Endothelial cell (in vitro differentiated cells): Measurements from ENCODE around the gene P3H3. TPM values are rescaled to one million over a fixed set of nuclear protein-coding genes. Genes with fewer than 3 reads are reported as not detected.

Experiments
- DNase-seq: peaks from one replicate; pipeline ENCODE4 v3.0.0; 2021; ENCODE audit warnings: low spot score
- H3K27ac Mint-ChIP-seq: one replicate; pipeline ENCODE4 v1.8.0; 2021; ENCODE audit warnings: mixed read lengths, inconsistent platforms; ENCODE audit not compliant: unreplicated experiment
- H3K27me3 Mint-ChIP-seq: one replicate; pipeline ENCODE4 v1.8.0; 2021; ENCODE audit warnings: mild to moderate bottlenecking, moderate library complexity, mixed read lengths, inconsistent platforms; ENCODE audit not compliant: unreplicated experiment
- H3K36me3 Mint-ChIP-seq: one replicate; pipeline ENCODE4 v1.8.0; 2021; ENCODE audit warnings: mild to moderate bottlenecking, low read depth, mixed read lengths, inconsistent platforms; ENCODE audit not compliant: unreplicated experiment
- H3K4me1 Mint-ChIP-seq: one replicate; pipeline ENCODE4 v1.8.0; 2021; ENCODE audit warnings: mild to moderate bottlenecking, mixed read lengths, inconsistent platforms; ENCODE audit not compliant: unreplicated experiment
- H3K4me3 Mint-ChIP-seq: one replicate; pipeline ENCODE4 v1.8.0; 2021; ENCODE audit warnings: mild to moderate bottlenecking, mixed read lengths, inconsistent platforms; ENCODE audit not compliant: unreplicated experiment
- H3K9me3 Mint-ChIP-seq: one replicate; pipeline ENCODE4 v1.8.0; 2021; ENCODE audit warnings: mixed read lengths, inconsistent platforms; ENCODE audit not compliant: unreplicated experiment
- total RNA-seq: library from RNA; stranded (reverse); fragmentation: NEBNext Ultra II Directional; extraction: Animal tissue kit (Norgen Biotek cat#: 25700); gene quantifications from one replicate; pipeline ENCODE4 v1.2.1, GENCODE V29; 2021; ENCODE audit not compliant: unreplicated experiment
- TF ChIP-seq, protein P1 (sequence below): fragments of 200-600 bp; sonication (generic); IDR thresholded peaks from one replicate; pipeline ENCODE4 v1.5.0; 2021; ENCODE audit warnings: antibody characterized with exemption; ENCODE audit not compliant: unreplicated experiment

Gene P3H3
- total RNA-seq, 1 donor from 2014 or later: 48.8 TPM

DNA sequence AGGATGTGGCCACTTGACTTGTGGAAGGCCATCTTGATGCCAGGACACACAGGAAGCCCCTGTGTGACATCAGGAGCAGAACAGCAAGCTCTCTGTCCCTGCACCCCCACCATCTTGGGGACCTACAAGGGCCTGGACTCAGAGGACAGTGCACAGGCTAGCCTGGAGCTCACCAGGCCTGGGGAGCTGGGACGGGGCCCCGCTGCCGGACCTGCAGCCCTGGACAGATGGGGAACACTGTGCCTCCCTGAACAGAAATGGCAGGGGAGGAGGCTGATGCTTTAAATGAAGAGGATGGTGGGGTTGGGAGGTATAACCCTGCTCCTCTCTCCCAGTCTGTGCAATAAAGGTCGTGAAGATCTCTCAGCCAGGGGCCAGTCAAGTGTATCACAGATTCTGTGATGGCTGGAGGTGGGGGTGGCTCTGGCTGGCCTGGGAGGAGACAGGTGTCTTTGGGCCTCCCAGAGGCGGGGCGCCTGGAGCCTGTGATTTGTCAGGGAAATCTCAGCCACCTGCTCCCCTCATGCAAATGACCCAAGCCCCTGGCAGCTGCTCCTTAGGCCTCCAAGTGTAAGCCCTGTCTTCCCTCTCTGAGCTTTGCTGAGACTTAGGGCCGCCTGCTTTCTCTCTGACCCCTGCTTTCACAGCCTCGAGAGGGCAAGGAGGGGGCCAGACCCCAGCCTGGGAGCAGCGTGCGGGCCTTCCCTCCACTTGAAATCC is 11.4 kb downstream of the P3H3 start:
- DNase-seq: no peak
- peaks cover 28% of the 10 kb centered on the region for H3K36me3 Mint-ChIP-seq
- H3K4me1 Mint-ChIP-seq: no peaks in the 10 kb centered on the region
- TF ChIP-seq, protein P1, sequence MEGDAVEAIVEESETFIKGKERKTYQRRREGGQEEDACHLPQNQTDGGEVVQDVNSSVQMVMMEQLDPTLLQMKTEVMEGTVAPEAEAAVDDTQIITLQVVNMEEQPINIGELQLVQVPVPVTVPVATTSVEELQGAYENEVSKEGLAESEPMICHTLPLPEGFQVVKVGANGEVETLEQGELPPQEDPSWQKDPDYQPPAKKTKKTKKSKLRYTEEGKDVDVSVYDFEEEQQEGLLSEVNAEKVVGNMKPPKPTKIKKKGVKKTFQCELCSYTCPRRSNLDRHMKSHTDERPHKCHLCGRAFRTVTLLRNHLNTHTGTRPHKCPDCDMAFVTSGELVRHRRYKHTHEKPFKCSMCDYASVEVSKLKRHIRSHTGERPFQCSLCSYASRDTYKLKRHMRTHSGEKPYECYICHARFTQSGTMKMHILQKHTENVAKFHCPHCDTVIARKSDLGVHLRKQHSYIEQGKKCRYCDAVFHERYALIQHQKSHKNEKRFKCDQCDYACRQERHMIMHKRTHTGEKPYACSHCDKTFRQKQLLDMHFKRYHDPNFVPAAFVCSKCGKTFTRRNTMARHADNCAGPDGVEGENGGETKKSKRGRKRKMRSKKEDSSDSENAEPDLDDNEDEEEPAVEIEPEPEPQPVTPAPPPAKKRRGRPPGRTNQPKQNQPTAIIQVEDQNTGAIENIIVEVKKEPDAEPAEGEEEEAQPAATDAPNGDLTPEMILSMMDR: no peak
- H3K27me3 Mint-ChIP-seq: peaks cover 10% of the 10 kb centered on the region
- no peaks in the 10 kb centered on the region for H3K9me3 Mint-ChIP-seq
- no peak overlapping the region for H3K4me3 Mint-ChIP-seq
- no peak overlapping the region for H3K27ac Mint-ChIP-seq

DNA sequence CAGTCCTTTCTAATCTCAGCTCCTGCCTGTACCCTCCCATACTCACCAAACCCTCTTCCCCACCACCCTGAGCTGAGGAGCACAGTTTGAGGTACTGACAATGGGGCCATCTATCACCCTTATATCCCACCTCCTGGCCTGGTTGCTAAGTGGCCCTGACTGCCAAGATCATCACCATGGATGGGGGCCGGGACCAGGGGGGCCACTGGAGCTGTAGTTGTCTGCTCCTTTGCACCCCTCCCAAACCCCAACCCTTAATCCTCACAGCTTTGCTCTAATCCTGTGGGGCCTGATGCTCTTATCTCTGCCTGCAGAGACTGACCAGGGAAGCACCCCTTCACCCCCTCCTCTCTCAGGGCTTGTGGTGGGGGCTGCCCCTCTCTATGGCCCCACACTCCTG is 12.1 kb downstream of the P3H3 start:
- no peaks in the 10 kb centered on the region for H3K9me3 Mint-ChIP-seq
- H3K4me1 Mint-ChIP-seq: no peaks in the 10 kb centered on the region
- H3K27ac Mint-ChIP-seq: no peak overlapping the region
- H3K4me3 Mint-ChIP-seq: no peak overlapping the region
- TF ChIP-seq, protein P1: no peak
- peaks cover 10% of the 10 kb centered on the region for H3K27me3 Mint-ChIP-seq
- peaks cover 30% of the 10 kb centered on the region for H3K36me3 Mint-ChIP-seq
- DNase-seq: no peak

DNA sequence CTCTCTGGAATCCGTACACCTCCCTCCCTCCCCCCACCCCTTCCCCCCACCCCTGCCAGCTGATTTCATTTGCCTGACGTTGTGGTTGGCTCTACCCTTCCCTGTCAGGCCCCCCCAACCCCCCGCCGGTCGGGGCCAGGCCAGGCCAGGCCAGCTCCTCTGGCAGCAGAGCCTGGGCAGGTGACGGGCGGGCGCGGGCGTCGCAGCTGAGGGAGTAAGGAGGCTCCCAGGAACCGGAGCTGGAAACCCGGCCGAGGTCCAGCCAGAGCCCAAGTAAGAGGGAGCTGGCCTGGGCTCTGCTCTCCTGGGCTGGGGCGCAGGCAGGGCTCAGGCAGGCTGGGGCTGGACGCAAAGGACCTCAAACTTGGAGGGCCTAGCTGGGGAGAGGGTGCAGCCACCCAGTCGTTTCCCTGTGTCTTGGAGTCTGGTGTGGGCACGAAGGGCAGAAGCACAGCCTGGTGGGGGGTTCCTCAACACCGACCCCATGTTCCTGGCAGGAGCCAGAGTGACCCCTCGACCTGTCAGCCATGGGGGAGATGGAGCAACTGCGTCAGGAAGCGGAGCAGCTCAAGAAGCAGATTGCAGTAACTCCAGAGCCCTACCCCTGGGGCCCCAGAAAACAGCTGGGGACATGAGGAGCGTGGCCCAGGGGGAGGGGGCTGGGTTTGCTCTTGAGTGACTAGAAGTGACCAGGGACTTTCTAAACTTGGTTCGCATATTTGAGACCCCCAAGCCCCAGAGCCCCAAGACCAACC is 12.7 kb downstream of the P3H3 start, which contains the start of gene GNB3:
TSS of gene GNB3 (plus strand) at position 165 of the 755 bp plus-strand sequence. CDS start at position 528, 363 bp downstream.
- Mint-ChIP-seq H3K27me3 (peaks cover 10% of the 10 kb centered on the region), H3K9me3 (no peaks in the 10 kb centered on the region), H3K36me3 (peaks cover 27% of the 10 kb centered on the region), H3K4me3 (no peak within 1 kb of the TSS), H3K27ac (no peak within 1 kb of the TSS), H3K4me1 (no peaks in the 10 kb centered on the region)
- DNase-seq: no peak
- TF ChIP-seq, protein P1: no peak

DNA sequence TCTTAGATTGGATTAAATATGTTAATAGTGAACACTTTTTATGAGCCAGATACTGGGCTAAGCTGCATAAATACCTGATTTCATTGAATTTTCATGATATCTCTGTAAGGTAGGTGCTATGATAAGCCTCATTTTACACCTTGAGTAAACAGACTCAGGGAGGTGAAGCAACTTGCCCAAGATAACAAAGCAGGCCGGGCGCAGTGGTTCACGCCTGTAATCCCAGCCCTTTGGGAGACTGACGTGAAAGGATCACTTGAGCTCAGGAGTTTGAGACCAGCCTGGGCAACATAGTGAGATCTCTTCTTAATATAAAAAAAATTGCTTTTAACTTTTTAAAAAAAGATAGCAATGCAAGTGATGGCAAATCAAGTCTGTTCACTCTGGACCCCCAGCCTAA is 13.9 kb downstream of the P3H3 start:
- Mint-ChIP-seq H3K4me3 (no peak overlapping the region), H3K9me3 (no peaks in the 10 kb centered on the region), H3K27ac (no peak overlapping the region), H3K27me3 (peaks cover 10% of the 10 kb centered on the region), H3K36me3 (peaks cover 29% of the 10 kb centered on the region), H3K4me1 (no peaks in the 10 kb centered on the region)
- TF ChIP-seq, protein P1: no peak
- DNase-seq: no peak
